Kidney (tissue), 14 donors: Measurements from ENCODE around the gene XIST. TPM values are rescaled to one million over a fixed set of nuclear protein-coding genes. Genes with fewer than 3 reads are reported as not detected.

ENCODE experiments used
- DNase-seq, 5 donors: peaks; one replicate each; pipeline ENCODE4 v3.0.0-alpha.2; 2013 to 2020
- FAIRE-seq: peaks from 2 replicates; lab custom pipeline; 2012; peaks lifted over from hg19 to GRCh38; lab: Jason Lieb, UNC
- H3K27ac ChIP-seq, 2 donors: one replicate each; pipeline ENCODE4 v1.7.0; 2013; ENCODE audit warnings: low read depth in 2 of 2, low read length in 2 of 2, inconsistent platforms in 1 of 2
- H3K27me3 ChIP-seq: one replicate; pipeline ENCODE4 v1.7.1; 2013; ENCODE audit warnings: low read length, inconsistent platforms; ENCODE audit not compliant: control insufficient read depth, insufficient read depth
- H3K36me3 ChIP-seq, 3 donors: one replicate each; pipeline versions ENCODE4 v1.7.0 to v1.7.1; 2013; ENCODE audit warnings: low read length in 3 of 3, control low read depth in 1 of 3, inconsistent platforms in 1 of 3; ENCODE audit not compliant: insufficient read depth in 3 of 3, control insufficient read depth in 2 of 3
- H3K4me1 ChIP-seq, 3 donors: one replicate each; pipeline versions ENCODE4 v1.7.0 to v1.7.1; 2013; ENCODE audit warnings: low read length in 3 of 3, inconsistent platforms in 1 of 3, low read depth in 1 of 3; ENCODE audit not compliant: control insufficient read depth in 2 of 3, insufficient read depth in 2 of 3
- H3K4me3 ChIP-seq, 3 donors: one replicate each; pipeline versions ENCODE4 v1.7.0 to v1.8.1; 2013; ENCODE audit warnings: low read length in 3 of 3, control low read depth in 1 of 3, inconsistent platforms in 1 of 3
- H3K9ac ChIP-seq, 3 donors: one replicate each; pipeline versions ENCODE4 v1.7.0 to v1.7.1; 2013; ENCODE audit warnings: low read length in 3 of 3, control low read depth in 1 of 3, inconsistent platforms in 1 of 3
- H3K9me3 ChIP-seq, 3 donors: one replicate each; pipeline versions ENCODE4 v1.7.0 to v1.7.1; 2013; ENCODE audit warnings: low read length in 3 of 3, control low read depth in 1 of 3, inconsistent platforms in 1 of 3; ENCODE audit not compliant: control insufficient read depth in 2 of 3, insufficient read depth in 1 of 3
- intact Hi-C: fragments of 100-400 bp; cut with DNase I; formaldehyde crosslinking; loops from one replicate; pipeline ENCODE4 v1.11.1; 2022
- polyA plus RNA-seq: library from polyadenylated mRNA; stranded (reverse); fragments of 350-450 nt; fragmentation: Illumina TruSeq; extraction: RNeasy Lipid Tissue Mini Kit (QIAGEN cat#74804); gene quantifications from one replicate; pipeline ENCODE4 v1.2.3, GENCODE V29; 2014; ENCODE audit warnings: low read depth, low replicate concordance; ENCODE audit not compliant: insufficient read depth
- total RNA-seq: library from RNA; stranded (reverse); fragmentation: NEBNext Ultra II Directional; extraction: Animal tissue kit (Norgen Biotek cat#: 25700); gene quantifications from one replicate; pipeline ENCODE4 v1.2.1, GENCODE V29; 2021
- TF ChIP-seq, protein P1 (sequence below): IDR thresholded peaks from 3 replicates; pipeline ENCODE4 v1.5.1; 2012; ENCODE audit warnings: mild to moderate bottlenecking, moderate library complexity, borderline replicate concordance; ENCODE audit not compliant: insufficient read depth; ENCODE audit errors: extremely low read depth
- donor health status: control.
- donor health status: control.
- donor health status: control.
- donor health status: control.
- donor health status: control.
- donor health status: DM: yes; HTN: yes; CAD: no.
- donor health status: Normal renal cell carcinoma (clear cell type).

Gene XIST
- total and polyA plus RNA-seq, 2 donors from 2014 or later: 343 TPM; not detected in 1

DNA sequence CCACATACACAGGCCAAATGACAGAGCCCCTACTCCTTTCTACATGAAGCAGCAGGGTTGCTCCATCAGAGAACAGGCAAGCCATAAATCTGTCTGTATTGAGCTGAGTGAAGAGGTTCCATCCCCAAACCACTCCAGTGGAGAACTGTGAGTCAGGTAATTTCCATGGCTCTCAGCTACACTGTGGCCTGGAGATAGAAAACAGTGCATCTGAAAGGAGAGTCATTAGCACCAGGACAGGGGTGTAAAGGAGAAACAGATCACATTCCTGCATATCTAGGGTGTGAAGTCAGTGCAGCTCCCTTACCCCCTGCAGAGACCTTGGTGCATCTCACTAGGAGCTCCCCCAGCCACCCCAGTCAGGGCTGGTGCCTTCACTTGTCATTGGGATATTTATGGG, 25.2 kb upstream of the XIST start:
- H3K36me3 ChIP-seq: no peaks in the 10 kb centered on the region
- no peaks in the 10 kb centered on the region for H3K4me1 ChIP-seq
- H3K27me3 ChIP-seq: no peaks in the 10 kb centered on the region
- FAIRE-seq (no peak), DNase-seq (no peak)
- no peak overlapping the region for H3K4me3 ChIP-seq
- H3K9me3 ChIP-seq: no peaks in the 10 kb centered on the region
- intact Hi-C loops: no loop called here
- TF ChIP-seq, protein P1, sequence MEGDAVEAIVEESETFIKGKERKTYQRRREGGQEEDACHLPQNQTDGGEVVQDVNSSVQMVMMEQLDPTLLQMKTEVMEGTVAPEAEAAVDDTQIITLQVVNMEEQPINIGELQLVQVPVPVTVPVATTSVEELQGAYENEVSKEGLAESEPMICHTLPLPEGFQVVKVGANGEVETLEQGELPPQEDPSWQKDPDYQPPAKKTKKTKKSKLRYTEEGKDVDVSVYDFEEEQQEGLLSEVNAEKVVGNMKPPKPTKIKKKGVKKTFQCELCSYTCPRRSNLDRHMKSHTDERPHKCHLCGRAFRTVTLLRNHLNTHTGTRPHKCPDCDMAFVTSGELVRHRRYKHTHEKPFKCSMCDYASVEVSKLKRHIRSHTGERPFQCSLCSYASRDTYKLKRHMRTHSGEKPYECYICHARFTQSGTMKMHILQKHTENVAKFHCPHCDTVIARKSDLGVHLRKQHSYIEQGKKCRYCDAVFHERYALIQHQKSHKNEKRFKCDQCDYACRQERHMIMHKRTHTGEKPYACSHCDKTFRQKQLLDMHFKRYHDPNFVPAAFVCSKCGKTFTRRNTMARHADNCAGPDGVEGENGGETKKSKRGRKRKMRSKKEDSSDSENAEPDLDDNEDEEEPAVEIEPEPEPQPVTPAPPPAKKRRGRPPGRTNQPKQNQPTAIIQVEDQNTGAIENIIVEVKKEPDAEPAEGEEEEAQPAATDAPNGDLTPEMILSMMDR: no peak
- no peak overlapping the region for H3K9ac ChIP-seq
- H3K27ac ChIP-seq: no peak overlapping the region

DNA sequence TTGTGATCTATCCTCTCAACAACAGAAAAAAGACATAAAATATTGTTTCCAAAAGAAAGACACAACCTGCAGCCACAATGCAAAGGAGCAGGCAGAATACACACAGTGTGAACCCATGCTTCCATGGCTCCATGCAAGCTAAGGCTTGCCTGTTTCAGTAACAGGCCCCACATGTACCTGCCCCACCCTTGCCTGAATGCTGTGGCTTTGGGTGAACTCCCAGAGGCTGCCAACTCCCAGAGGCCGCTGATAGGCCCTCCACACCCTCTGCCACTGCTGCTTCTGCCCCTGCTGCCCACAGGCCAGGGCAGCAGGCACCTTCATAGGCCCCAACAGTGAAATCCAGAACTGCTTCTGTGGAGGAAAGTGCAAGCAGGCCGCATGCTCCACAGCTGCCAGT, 24.4 kb upstream of the XIST start:
- H3K9ac ChIP-seq: no peak overlapping the region
- H3K4me1 ChIP-seq: no peaks in the 10 kb centered on the region
- intact Hi-C loops: no loop called here
- DNase-seq (no peak), FAIRE-seq (no peak)
- no peak overlapping the region for H3K4me3 ChIP-seq
- H3K9me3 ChIP-seq: no peaks in the 10 kb centered on the region
- no peak overlapping the region for H3K27ac ChIP-seq
- TF ChIP-seq, protein P1: no peak
- H3K27me3 ChIP-seq: no peaks in the 10 kb centered on the region
- no peaks in the 10 kb centered on the region for H3K36me3 ChIP-seq

DNA sequence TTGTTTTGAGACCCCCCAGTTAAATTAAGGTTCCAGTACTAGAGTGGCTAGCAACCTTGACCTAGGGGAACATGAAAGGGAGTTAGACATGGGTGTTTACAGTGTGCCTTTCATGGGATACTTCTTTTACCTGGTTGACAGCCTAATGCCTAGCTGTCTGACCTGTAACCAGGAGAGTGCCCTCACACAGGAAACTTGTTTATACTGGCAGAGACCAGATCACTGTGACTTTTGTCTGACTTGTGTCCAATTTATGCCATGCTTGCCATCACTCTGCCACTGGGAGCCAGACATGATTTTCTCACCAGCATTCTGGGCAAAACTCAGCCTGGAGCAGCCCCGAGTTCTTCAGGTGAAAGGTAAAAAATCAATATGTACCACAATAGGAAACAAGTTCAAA, 16.4 kb upstream of the XIST start:
- TF ChIP-seq, protein P1: no peak
- H3K27me3 ChIP-seq: no peaks in the 10 kb centered on the region
- H3K4me1 ChIP-seq: no peaks in the 10 kb centered on the region
- H3K4me3 ChIP-seq: no peak overlapping the region
- H3K36me3 ChIP-seq: no peaks in the 10 kb centered on the region
- no peak overlapping the region for H3K9ac ChIP-seq
- FAIRE-seq (no peak), DNase-seq (no peak)
- intact Hi-C loops: no loop called here
- H3K27ac ChIP-seq: no peak overlapping the region
- H3K9me3 ChIP-seq: no peaks in the 10 kb centered on the region

DNA sequence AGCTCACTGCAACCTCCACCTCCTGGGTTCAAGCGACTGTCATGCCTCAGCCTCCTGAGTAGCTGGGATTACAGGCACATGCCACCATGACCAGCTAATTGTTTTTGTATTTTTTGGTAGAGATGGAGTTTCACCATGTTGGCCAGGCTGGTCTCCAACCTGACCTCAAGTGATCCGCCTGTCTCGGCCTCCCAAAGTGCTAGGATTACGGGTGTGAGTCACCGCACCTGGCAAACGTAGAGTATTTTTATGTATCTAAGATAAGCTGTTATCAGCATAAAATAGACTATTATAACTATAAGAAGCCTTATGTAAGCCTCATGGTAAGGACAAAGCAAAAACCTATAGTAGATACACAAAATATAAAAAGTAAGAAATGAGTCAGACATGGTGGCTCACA, 14.6 kb upstream of the XIST start:
- Histone ChIP-seq H3K4me3 (no peak overlapping the region), H3K36me3 (no peaks in the 10 kb centered on the region), H3K27ac (no peak overlapping the region), H3K4me1 (no peaks in the 10 kb centered on the region), H3K9ac (no peak overlapping the region), H3K9me3 (no peaks in the 10 kb centered on the region), H3K27me3 (no peaks in the 10 kb centered on the region)
- FAIRE-seq (no peak), DNase-seq (no peak)
- TF ChIP-seq, protein P1: no peak
- intact Hi-C loops: no loop called here
